Left forelimb (tissue), 1 donor: ENCODE measurements around the gene KCNC2.

ENCODE experiments used
- DNase-seq: peaks from one replicate; pipeline ENCODE4 v3.0.0-alpha.2; 2018; ENCODE audit warnings: low spot score

The KCNC2 gene

GRCh38 chr12:75161488-75161887 is 48.2 kb downstream of the KCNC2 start:
- no peak for DNase-seq

- DNase-seq = no peak
Observed at GRCh38 chr12:75157385-75157784, 52.3 kb downstream of the KCNC2 start.

GRCh38 chr12:75155962-75156361 is 53.7 kb downstream of the KCNC2 start:
- no peak for DNase-seq

- DNase-seq = no peak
Observed at GRCh38 chr12:75154388-75154787, 55.3 kb downstream of the KCNC2 start.

- no peak for DNase-seq
Observed at GRCh38 chr12:75139196-75139595, 70.4 kb downstream of the KCNC2 start.

- no peak for DNase-seq
Observed at GRCh38 chr12:75137896-75138295, 71.7 kb downstream of the KCNC2 start.

- no peak for DNase-seq
Observed at GRCh38 chr12:75135026-75135425, 74.6 kb downstream of the KCNC2 start.

- no peak for DNase-seq
Observed at GRCh38 chr12:75130811-75131210, 78.8 kb downstream of the KCNC2 start.

- DNase-seq = no peak
Observed at GRCh38 chr12:75129275-75129674, 80.4 kb downstream of the KCNC2 start.

- DNase-seq = no peak
Observed at GRCh38 chr12:75121036-75121705, 88.5 kb downstream of the KCNC2 start.

GRCh38 chr12:75120311-75120711 is 89.3 kb downstream of the KCNC2 start:
- DNase-seq = no peak

- no peak for DNase-seq
Observed at GRCh38 chr12:75116646-75117198, 92.9 kb downstream of the KCNC2 start.

- DNase-seq = no peak
Observed at GRCh38 chr12:75115748-75116147, 93.9 kb downstream of the KCNC2 start.

GRCh38 chr12:75103822-75104221 is 105.8 kb downstream of the KCNC2 start:
- no peak for DNase-seq

GRCh38 chr12:75101781-75102180 is 107.9 kb downstream of the KCNC2 start:
- DNase-seq = no peak

GRCh38 chr12:75099210-75099609 is 110.4 kb downstream of the KCNC2 start:
- no peak for DNase-seq

GRCh38 chr12:75097003-75097402 is 112.6 kb downstream of the KCNC2 start:
- DNase-seq = no peak

GRCh38 chr12:75087654-75088053 is 122.0 kb downstream of the KCNC2 start:
- no peak for DNase-seq

GRCh38 chr12:75086091-75087038 is 123.3 kb downstream of the KCNC2 start:
- no peak for DNase-seq

- no peak for DNase-seq
Observed at GRCh38 chr12:75081305-75081704, 128.3 kb downstream of the KCNC2 start.

GRCh38 chr12:75080582-75080981 is 129.1 kb downstream of the KCNC2 start:
- DNase-seq = no peak

- no peak for DNase-seq
Observed at GRCh38 chr12:75065482-75065881, 144.2 kb downstream of the KCNC2 start.

GRCh38 chr12:75062691-75063090 is 146.9 kb downstream of the KCNC2 start:
- DNase-seq = no peak
